OCI-LY1 (cell line): ENCODE results near the gene EVPLL.

Experiments used
- H2AFZ ChIP-seq: fragments of 200-600 bp; sonication (generic), shearing (Covaris generic); 2 replicates; pipeline ENCODE4 v1.6.0; 2014; ENCODE audit warnings: antibody characterized with exemption, mild to moderate bottlenecking, low read length
- H3F3A ChIP-seq: fragments of 200-600 bp; sonication (generic), shearing (Covaris generic); 2 replicates; pipeline ENCODE4 v1.6.0; 2014; ENCODE audit warnings: mild to moderate bottlenecking, antibody characterized with exemption, low read length, moderate library complexity; ENCODE audit not compliant: insufficient read depth
- H3K27ac ChIP-seq: fragments of 200-600 bp; sonication (generic); 2 replicates; pipeline ENCODE4 v1.5.1; 2014; ENCODE audit warnings: low read length, mixed run types, mild to moderate bottlenecking, low read depth; ENCODE audit not compliant: poor library complexity, severe bottlenecking
- H3K27me3 ChIP-seq: fragments of 200-600 bp; sonication (generic); 2 replicates; pipeline ENCODE4 v1.6.0; 2014; ENCODE audit warnings: antibody characterized with exemption, mild to moderate bottlenecking, low read length, moderate library complexity; ENCODE audit not compliant: insufficient read depth
- H3K36me3 ChIP-seq: fragments of 200-600 bp; sonication (generic); 2 replicates; pipeline ENCODE4 v1.6.1; 2014; ENCODE audit warnings: mild to moderate bottlenecking, antibody characterized with exemption, low read length, moderate library complexity, mixed read lengths; ENCODE audit not compliant: insufficient read depth
- H3K4me1 ChIP-seq: fragments of 200-600 bp; sonication (generic); 2 replicates; pipeline ENCODE4 v1.5.1; 2014; ENCODE audit warnings: mild to moderate bottlenecking, low read length, moderate library complexity; ENCODE audit not compliant: insufficient read depth, severe bottlenecking
- H3K4me2 ChIP-seq: fragments of 200-600 bp; sonication (generic), shearing (Covaris generic); 2 replicates; pipeline ENCODE4 v1.6.1; 2014; ENCODE audit warnings: low read length
- H3K4me3 ChIP-seq: fragments of 200-600 bp; sonication (generic); 2 replicates; pipeline ENCODE4 v1.5.1; 2014; ENCODE audit warnings: low read length, low read depth, mild to moderate bottlenecking, mixed read lengths; ENCODE audit not compliant: poor library complexity, severe bottlenecking
- H3K79me2 ChIP-seq: fragments of 200-600 bp; shearing (Covaris generic); 2 replicates; pipeline ENCODE4 v1.6.1; 2016; ENCODE audit warnings: mixed run types, low read length, mixed read lengths; ENCODE audit not compliant: insufficient read depth
- H3K9ac ChIP-seq: fragments of 200-600 bp; sonication (generic), shearing (Covaris generic); 2 replicates; pipeline ENCODE4 v1.6.1; 2014; ENCODE audit warnings: mild to moderate bottlenecking, low read length, mixed read lengths
- H3K9me2 ChIP-seq: fragments of 200-600 bp; sonication (generic), shearing (Covaris generic); 2 replicates; pipeline ENCODE4 v1.6.1; 2014; ENCODE audit warnings: low read depth, mild to moderate bottlenecking, low read length, mixed read lengths
- H3K9me3 ChIP-seq: fragments of 200-600 bp; shearing (Covaris generic); 2 replicates; pipeline ENCODE4 v1.6.1; 2014; ENCODE audit warnings: low read length, mixed read lengths
- H4K20me1 ChIP-seq: fragments of 200-600 bp; sonication (generic), shearing (Covaris generic); 2 replicates; pipeline ENCODE4 v1.6.0; 2016; ENCODE audit warnings: mild to moderate bottlenecking, low read length; ENCODE audit not compliant: insufficient read depth
- CTCF ChIP-seq: fragments of 200-600 bp; sonication (generic), shearing (Covaris generic); IDR thresholded peaks from 2 replicates; pipeline ENCODE4 v1.5.1; 2017; ENCODE audit warnings: mild to moderate bottlenecking, antibody characterized with exemption, low read length, moderate library complexity, mixed read lengths
- EZH2 ChIP-seq: fragments of 200-600 bp; sonication (generic), shearing (Covaris generic); IDR thresholded peaks from 2 replicates; pipeline ENCODE4 v1.8.0; 2017; ENCODE audit warnings: borderline replicate concordance, mixed run types, mild to moderate bottlenecking, antibody characterized with exemption, low read length, moderate library complexity, mixed read lengths

Gene EVPLL

GRCh38 chr17:18380471-18381157, 3.0 kb downstream of the EVPLL start:
- Histone ChIP-seq H3K4me2 (no peak overlapping the region), H4K20me1 (no peaks in the 10 kb centered on the region), H3K4me1 (peaks cover 6% of the 10 kb centered on the region), H3K79me2 (no peaks in the 10 kb centered on the region), H2AFZ (no peak overlapping the region), H3K9me2 (no peaks in the 10 kb centered on the region), H3K9me3 (no peaks in the 10 kb centered on the region), H3K36me3 (no peaks in the 10 kb centered on the region), H3K4me3 (no peak overlapping the region), H3K27ac (no peak overlapping the region), H3K9ac (no peak overlapping the region), H3F3A (no peaks in the 10 kb centered on the region), H3K27me3 (no peaks in the 10 kb centered on the region; the same call in 1 of the 2 replicates)
- no peak for TF ChIP-seq EZH2
- TF ChIP-seq CTCF: no peak

GRCh38 chr17:18381158-18381952, 3.8 kb downstream of the EVPLL start:
- Histone ChIP-seq H3K9me2 (no peaks in the 10 kb centered on the region), H4K20me1 (no peaks in the 10 kb centered on the region)

GRCh38 chr17:18381953-18382245, 4.3 kb downstream of the EVPLL start:
- Histone ChIP-seq H3K9me3 (no peaks in the 10 kb centered on the region), H3K4me3 (no peak overlapping the region), H2AFZ (no peak overlapping the region), H3K36me3 (no peaks in the 10 kb centered on the region), H3F3A (no peaks in the 10 kb centered on the region), H3K9ac (no peak overlapping the region), H3K27me3 (no peaks in the 10 kb centered on the region; the same call in 1 of the 2 replicates), H3K4me1 (peaks cover 6% of the 10 kb centered on the region), H3K9me2 (no peaks in the 10 kb centered on the region), H3K27ac (no peak overlapping the region), H3K4me2 (no peak overlapping the region), H3K79me2 (no peaks in the 10 kb centered on the region), H4K20me1 (no peaks in the 10 kb centered on the region)
- TF ChIP-seq EZH2: no peak

More at GRCh38 chr17:18381158-18381952, 3.8 kb downstream of the EVPLL start:
- no peak overlapping the region for H3K4me3 ChIP-seq
- H3K27ac ChIP-seq: no peak overlapping the region
- H3F3A ChIP-seq: no peaks in the 10 kb centered on the region
- TF ChIP-seq CTCF (no peak), EZH2 (no peak)
- H3K36me3 ChIP-seq: no peaks in the 10 kb centered on the region
- no peaks in the 10 kb centered on the region for H3K79me2 ChIP-seq
- H2AFZ ChIP-seq: no peak overlapping the region
- peaks cover 6% of the 10 kb centered on the region for H3K4me1 ChIP-seq
- H3K9me3 ChIP-seq: no peaks in the 10 kb centered on the region
- no peak overlapping the region for H3K4me2 ChIP-seq
- no peaks in the 10 kb centered on the region; the same call in 1 of the 2 replicates for H3K27me3 ChIP-seq
- H3K9ac ChIP-seq: no peak overlapping the region
